Colonic mucosa (tissue), 4 donors: ENCODE data around the gene AKAP6. TPM values are rescaled to one million over a fixed set of nuclear protein-coding genes. Genes with fewer than 3 reads are reported as not detected.
"Not testable (repeated sequence)": the region's sequence is repeated elsewhere in the genome, so short reads cannot be mapped to it uniquely, and the experiment has no call there.

Experiments used
- DNase-seq: peaks from one replicate; pipeline ENCODE4 v3.0.0-alpha.2; 2020
- H3K27ac ChIP-seq: fragments of 200-600 bp; one replicate; pipeline ENCODE4 v1.8.0; 2021
- H3K27me3 ChIP-seq: fragments of 200-600 bp; one replicate; pipeline ENCODE4 v1.8.0; 2021
- H3K36me3 ChIP-seq: fragments of 200-600 bp; one replicate; pipeline ENCODE4 v1.8.0; 2021
- H3K4me1 ChIP-seq: fragments of 200-600 bp; one replicate; pipeline ENCODE4 v1.8.0; 2021; ENCODE audit warnings: mild to moderate bottlenecking
- H3K4me3 ChIP-seq: fragments of 200-600 bp; one replicate; pipeline ENCODE4 v1.8.0; 2021
- H3K9ac ChIP-seq, 2 donors: one replicate each; pipeline ENCODE4 v1.7.0; 2013; ENCODE audit warnings: control low read depth in 2 of 2, low read depth in 2 of 2, low read length in 2 of 2
- H3K9me3 ChIP-seq: fragments of 200-600 bp; one replicate; pipeline ENCODE4 v1.8.0; 2021
- intact Hi-C: fragments of 100-400 bp; cut with DNase I; formaldehyde crosslinking; loops from one replicate; pipeline ENCODE4 v1.14.1; 2022
- total RNA-seq, 2 donors: library from RNA; stranded (reverse); fragmentation: NEBNext Ultra II Directional in 1 of 2; extraction: Animal tissue kit (Norgen Biotek cat#: 25700) in 1 of 2; gene quantifications; one replicate each; pipeline ENCODE4 v1.2.1, GENCODE V29; 2021
- TF ChIP-seq, protein P1 (sequence below): fragments of 200-600 bp; IDR thresholded peaks from one replicate; pipeline ENCODE4 v1.8.0; 2022; ENCODE audit warnings: antibody characterized with exemption, mild to moderate bottlenecking
- donor health status: healthy.
- donor health status: DM: no; HTN: no; CAD: no.
- donor health status: DM: no; HTN: no; CAD: no.

The AKAP6 gene
- total RNA-seq, 2 donors from 2014 or later = 1.3 to 10.3 TPM

DNA sequence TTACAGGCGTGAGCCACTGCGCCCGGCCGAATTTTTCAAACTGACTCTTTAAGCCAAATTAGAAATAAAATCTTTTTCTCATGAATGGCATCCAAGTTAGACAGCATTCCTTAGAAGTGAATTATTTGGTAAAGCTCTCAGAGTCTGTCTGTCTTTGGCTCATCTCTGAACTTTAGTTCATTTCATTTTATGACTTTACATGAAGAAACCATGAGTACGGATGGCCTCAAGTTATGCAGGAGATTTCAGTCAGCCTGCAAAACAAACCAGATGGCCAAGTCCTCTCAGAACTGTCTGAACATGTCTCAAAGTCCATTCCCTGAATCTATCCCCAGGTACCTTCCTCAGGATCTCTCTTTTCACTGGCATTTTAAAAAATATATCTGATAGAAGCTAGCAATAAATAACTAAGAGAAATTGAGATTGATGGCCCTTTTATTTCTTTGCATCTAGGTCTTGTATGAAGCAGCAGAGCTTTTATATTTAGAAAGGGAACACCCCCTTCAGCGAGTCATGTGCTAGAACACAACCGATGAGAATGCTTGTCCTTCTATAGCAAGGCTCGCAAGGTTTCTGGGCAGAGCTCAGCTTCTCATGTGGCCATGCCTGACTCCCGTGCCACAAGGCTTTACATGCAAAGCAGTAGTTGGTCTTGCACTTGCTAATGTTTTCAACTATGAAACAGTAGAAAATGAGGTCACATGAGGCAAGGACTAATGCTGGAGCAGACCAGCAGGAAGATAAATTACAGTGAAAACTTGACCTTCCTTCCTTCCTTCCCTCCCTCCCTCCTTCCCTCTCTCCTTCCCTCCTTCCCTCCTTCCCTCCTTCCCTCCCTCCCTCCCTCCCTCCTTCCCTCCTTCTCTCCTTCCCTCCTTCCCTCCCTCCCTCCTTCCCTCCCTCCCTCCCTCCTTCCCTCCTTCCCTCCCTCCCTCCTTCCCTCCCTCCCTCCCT, 125.0 kb downstream of the AKAP6 start:
- no peaks in the 10 kb centered on the region for H3K9me3 ChIP-seq
- no peak overlapping the region for H3K4me3 ChIP-seq
- TF ChIP-seq, protein P1, sequence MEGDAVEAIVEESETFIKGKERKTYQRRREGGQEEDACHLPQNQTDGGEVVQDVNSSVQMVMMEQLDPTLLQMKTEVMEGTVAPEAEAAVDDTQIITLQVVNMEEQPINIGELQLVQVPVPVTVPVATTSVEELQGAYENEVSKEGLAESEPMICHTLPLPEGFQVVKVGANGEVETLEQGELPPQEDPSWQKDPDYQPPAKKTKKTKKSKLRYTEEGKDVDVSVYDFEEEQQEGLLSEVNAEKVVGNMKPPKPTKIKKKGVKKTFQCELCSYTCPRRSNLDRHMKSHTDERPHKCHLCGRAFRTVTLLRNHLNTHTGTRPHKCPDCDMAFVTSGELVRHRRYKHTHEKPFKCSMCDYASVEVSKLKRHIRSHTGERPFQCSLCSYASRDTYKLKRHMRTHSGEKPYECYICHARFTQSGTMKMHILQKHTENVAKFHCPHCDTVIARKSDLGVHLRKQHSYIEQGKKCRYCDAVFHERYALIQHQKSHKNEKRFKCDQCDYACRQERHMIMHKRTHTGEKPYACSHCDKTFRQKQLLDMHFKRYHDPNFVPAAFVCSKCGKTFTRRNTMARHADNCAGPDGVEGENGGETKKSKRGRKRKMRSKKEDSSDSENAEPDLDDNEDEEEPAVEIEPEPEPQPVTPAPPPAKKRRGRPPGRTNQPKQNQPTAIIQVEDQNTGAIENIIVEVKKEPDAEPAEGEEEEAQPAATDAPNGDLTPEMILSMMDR = no peak
- no peak overlapping the region for H3K9ac ChIP-seq
- DNase-seq = no peak
- no peaks in the 10 kb centered on the region for H3K4me1 ChIP-seq
- H3K36me3 ChIP-seq = no peaks in the 10 kb centered on the region
- no peak overlapping the region for H3K27ac ChIP-seq
- intact Hi-C loops = no loop called here
- H3K27me3 ChIP-seq = no peaks in the 10 kb centered on the region

DNA sequence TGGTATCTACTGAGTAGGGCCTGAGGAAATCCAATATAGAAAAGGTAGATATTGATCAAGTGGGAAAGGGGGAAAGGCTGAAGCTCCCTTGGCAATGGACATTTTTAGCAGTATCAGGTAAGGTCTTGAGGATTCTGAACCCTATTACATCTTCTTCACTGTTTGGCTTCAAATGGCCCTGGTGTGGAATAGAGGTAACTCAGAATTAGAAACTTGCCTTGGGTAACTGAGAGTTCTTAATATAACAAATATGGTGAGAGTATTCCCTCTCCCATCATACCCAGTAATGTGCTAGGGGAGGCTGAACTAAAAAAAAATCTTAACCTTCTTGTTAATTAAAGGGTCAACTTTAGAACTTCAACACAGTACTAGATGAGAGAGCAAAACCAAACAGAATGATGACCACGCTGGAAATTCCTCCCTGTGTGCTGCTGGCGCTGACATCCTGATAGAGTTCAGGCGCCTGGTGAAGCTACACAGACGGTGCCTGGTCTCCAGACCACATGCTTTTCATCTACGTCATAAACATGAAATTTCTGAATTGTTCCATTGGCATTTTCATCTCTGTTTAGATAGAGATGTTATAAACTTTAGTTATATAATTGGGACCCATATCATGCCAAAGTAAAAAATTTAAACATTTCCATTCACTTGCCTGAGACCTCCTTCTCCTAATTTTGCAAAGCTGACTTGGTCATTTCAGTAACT, 128.3 kb downstream of the AKAP6 start:
- intact Hi-C loops = no loop called here
- Histone ChIP-seq H3K9ac (no peak overlapping the region), H3K27me3 (no peaks in the 10 kb centered on the region), H3K4me3 (no peak overlapping the region), H3K36me3 (no peaks in the 10 kb centered on the region), H3K27ac (no peak overlapping the region), H3K4me1 (no peaks in the 10 kb centered on the region), H3K9me3 (no peaks in the 10 kb centered on the region)
- no peak for DNase-seq
- TF ChIP-seq, protein P1 = no peak

DNA sequence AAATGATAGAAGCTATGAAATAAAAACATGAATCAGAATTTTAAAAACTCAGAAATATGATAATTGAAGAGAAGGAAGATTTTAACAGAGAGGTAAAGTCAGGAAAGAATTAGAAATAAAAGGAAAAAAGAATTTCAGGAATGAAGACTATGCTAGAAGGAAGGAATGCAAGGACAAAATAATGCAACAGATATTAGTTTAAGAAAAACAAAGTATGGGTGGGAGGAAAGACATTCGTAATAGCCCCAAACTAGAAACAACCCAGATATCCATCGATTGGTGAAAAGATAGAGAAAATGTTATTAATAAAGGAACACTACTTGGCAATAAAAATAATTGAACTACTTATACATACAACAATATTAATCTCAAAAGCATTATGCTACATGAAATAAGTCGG, 129.6 kb downstream of the AKAP6 start:
- Histone ChIP-seq H3K36me3 (no peaks in the 10 kb centered on the region), H3K4me1 (no peaks in the 10 kb centered on the region), H3K27ac (no peak overlapping the region), H3K4me3 (no peak overlapping the region), H3K9ac (no peak overlapping the region), H3K9me3 (no peaks in the 10 kb centered on the region), H3K27me3 (no peaks in the 10 kb centered on the region)
- TF ChIP-seq, protein P1 = no peak
- intact Hi-C loops = no loop called here
- no peak for DNase-seq

DNA sequence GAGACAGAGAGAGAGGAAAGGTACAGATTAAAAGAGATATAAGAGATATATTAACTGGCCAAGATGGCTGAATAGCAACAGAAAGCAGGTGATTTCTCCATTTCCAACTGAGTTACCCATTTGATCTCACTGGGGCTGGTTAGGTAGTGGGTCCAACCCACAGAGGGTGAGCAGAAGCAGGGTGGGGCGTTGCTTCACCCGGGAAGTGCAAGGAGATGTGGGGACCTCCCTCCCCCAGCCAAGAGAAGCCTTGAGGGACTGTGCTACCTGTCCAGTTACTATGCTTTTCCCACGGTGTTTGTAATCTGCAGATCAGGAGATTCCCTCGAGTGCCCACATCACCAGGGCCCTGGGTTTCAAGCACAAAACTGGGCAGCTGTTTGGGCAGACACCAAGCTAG, 131.2 kb downstream of the AKAP6 start:
- intact Hi-C loops = loop anchor here (10.0 kb wide), 1 partner anchor 955 kb away; no protein-coding TSS in a partner anchor
- H3K9me3 ChIP-seq = no peaks in the 10 kb centered on the region
- H3K27me3 ChIP-seq = no peaks in the 10 kb centered on the region
- TF ChIP-seq, protein P1 = no peak
- no peaks in the 10 kb centered on the region for H3K36me3 ChIP-seq
- H3K4me3 ChIP-seq = no peak overlapping the region
- no peak for DNase-seq
- no peak overlapping the region for H3K9ac ChIP-seq
- H3K4me1 ChIP-seq = no peaks in the 10 kb centered on the region
- no peak overlapping the region for H3K27ac ChIP-seq

DNA sequence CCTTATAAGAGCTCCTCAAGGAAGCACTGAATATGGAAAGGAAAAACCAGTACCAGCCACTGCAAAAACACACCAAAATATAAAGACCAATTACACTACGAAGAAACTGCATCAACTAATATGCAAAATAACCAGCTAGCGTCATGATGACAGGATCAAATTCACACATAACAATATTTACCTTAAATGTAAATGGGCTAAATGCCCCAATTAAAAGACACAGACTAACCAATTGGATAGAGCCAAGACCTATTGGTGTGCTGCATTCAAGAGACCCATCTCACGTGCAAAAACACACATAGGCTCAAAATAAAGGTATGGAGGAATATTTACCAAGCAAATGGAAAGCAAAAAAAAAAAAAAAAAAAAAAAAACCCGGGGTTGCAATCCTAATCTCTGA, 133.5 kb downstream of the AKAP6 start:
- H3K9ac ChIP-seq, H3K9me3 ChIP-seq, H3K27me3 ChIP-seq, DNase-seq, H3K4me3 ChIP-seq, H3K36me3 ChIP-seq, H3K4me1 ChIP-seq, H3K27ac ChIP-seq: not testable (repeated sequence)
- intact Hi-C loops = loop anchor here (10.0 kb wide), 1 partner anchor 958 kb away; no protein-coding TSS in a partner anchor
